ENCODE measurements around the gene PDXK. TPM values are rescaled to one million over a fixed set of nuclear protein-coding genes. Genes with fewer than 3 reads are reported as not detected.

Gene PDXK
- polyA plus RNA-seq, 1 donor (not counting 4 experiments of a cell fraction or from before 2014, with no cell fraction given): 144 TPM

DNA sequence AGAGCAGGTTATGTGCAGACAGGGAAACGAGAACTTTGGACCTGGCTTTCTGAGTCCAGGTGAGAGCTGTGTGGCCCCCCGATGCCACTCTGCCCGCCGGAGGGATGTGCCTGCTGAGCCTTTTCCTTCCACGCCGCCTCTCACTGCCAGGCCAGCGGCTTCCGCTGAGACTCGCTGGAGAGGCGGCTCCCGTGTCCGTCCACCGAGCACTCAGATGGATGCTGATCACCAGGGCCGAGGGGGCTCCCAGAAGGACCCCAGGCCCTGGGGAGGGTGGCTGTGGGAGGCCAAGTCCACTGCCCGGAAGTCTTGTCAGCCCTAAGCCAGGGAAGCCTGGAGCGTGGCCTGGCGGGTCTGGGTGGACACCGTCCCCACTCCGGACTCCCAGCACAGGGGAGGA is 40.7 kb downstream of the PDXK start:
- Histone ChIP-seq H3K9me1 (ENCODE audit: control insufficient read depth, extremely low read depth, insufficient read depth, low read length) (no peaks in the 10 kb centered on the region), H3K27me3 (ENCODE audit: control insufficient read depth, extremely low read depth, insufficient read depth, low read length) (no peaks in the 10 kb centered on the region), H4K20me1 (ENCODE audit: control insufficient read depth, extremely low read depth, insufficient read depth, low read length) (peaks cover 8% of the 10 kb centered on the region), H3K27ac (ENCODE audit: control insufficient read depth, insufficient read depth, low read length) (no peak overlapping the region), H2AFZ (ENCODE audit: control insufficient read depth, low read length) (no peak overlapping the region), H3K9me3 (ENCODE audit: control insufficient read depth, low read depth, low read length) (no peaks in the 10 kb centered on the region), H3K79me2 (ENCODE audit: control insufficient read depth, insufficient read depth, low read length) (no peaks in the 10 kb centered on the region), H3K9ac (ENCODE audit: control insufficient read depth, extremely low read depth, insufficient read depth, low read length) (no peak overlapping the region), H3K4me1 (ENCODE audit: control insufficient read depth, extremely low read depth, insufficient read depth, low read length) (peaks cover 28% of the 10 kb centered on the region), H3K36me3 (ENCODE audit: control insufficient read depth in 2 of 2, extremely low read depth in 1 of 2, insufficient read depth in 2 of 2, low read length in 2 of 2) (peaks cover 40 to 51% of the 10 kb centered on the region in 2 experiments), H3K4me3 (ENCODE audit: control insufficient read depth in 2 of 3, extremely low read depth in 1 of 3, insufficient read depth in 2 of 3, low read depth in 1 of 3, low read length in 3 of 3) (no peak overlapping the region), H3K4me2 (ENCODE audit: control insufficient read depth, extremely low read depth, insufficient read depth, low read depth, low read length) (no peak overlapping the region)
- no peak for TF ChIP-seq EZH2 (IDR thresholded peaks at IDR 0.05; ENCODE audit: low read length)
- TF ChIP-seq, protein P1, sequence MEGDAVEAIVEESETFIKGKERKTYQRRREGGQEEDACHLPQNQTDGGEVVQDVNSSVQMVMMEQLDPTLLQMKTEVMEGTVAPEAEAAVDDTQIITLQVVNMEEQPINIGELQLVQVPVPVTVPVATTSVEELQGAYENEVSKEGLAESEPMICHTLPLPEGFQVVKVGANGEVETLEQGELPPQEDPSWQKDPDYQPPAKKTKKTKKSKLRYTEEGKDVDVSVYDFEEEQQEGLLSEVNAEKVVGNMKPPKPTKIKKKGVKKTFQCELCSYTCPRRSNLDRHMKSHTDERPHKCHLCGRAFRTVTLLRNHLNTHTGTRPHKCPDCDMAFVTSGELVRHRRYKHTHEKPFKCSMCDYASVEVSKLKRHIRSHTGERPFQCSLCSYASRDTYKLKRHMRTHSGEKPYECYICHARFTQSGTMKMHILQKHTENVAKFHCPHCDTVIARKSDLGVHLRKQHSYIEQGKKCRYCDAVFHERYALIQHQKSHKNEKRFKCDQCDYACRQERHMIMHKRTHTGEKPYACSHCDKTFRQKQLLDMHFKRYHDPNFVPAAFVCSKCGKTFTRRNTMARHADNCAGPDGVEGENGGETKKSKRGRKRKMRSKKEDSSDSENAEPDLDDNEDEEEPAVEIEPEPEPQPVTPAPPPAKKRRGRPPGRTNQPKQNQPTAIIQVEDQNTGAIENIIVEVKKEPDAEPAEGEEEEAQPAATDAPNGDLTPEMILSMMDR (optimal IDR thresholded peaks at IDR 0.05 in 1 of 3, IDR thresholded peaks at IDR 0.05 in 1 of 3, conservative IDR thresholded peaks at IDR 0.05 in 1 of 3; ENCODE audit: extremely low read depth in 1 of 3, insufficient read depth in 2 of 3, low read length in 3 of 3): no peak
- DNase-seq (ENCODE audit: low read depth, low spot score): no peak
- FAIRE-seq: no peak
- dilution Hi-C loops (cut with MboI; ENCODE audit: extremely low pct_ligation_motif_present, low sequenced_read_pairs): no loop called here

DNA sequence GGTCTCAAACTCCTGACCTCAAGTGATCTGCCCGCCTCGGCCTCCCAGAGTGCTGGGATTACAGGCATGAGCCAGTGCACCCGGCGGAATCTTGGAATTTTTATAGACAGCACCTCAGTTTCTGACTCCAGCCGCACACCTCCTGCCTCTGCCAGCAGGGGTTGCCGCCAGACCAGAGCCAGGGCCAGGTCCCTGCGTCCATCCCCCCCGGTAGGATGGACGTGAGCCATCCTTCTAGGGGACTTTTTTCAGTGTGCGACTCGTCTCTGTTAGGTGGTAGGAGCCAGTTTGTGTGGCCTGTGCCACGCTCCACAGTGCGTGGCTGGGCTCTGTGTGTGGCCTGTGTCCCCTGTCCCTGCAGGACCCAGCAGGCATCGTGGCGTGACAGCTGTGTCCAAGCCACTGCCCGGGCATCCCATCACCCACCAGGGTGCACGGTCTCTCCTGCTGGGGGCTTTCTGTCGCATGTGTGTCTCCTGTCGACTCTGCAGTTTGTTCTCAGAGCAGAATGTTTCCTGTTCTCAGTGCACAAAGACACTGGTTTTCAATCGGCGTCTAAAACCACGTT is 41.5 kb downstream of the PDXK start:
- Histone ChIP-seq H2AFZ (ENCODE audit: control insufficient read depth, low read length) (no peak overlapping the region), H3K9me1 (ENCODE audit: control insufficient read depth, extremely low read depth, insufficient read depth, low read length) (no peaks in the 10 kb centered on the region), H3K9me3 (ENCODE audit: control insufficient read depth, low read depth, low read length) (no peaks in the 10 kb centered on the region), H3K36me3 (ENCODE audit: control insufficient read depth in 2 of 2, extremely low read depth in 1 of 2, insufficient read depth in 2 of 2, low read length in 2 of 2) (peaks cover 34 to 51% of the 10 kb centered on the region in 2 experiments), H3K79me2 (ENCODE audit: control insufficient read depth, insufficient read depth, low read length) (no peaks in the 10 kb centered on the region), H3K4me1 (ENCODE audit: control insufficient read depth, extremely low read depth, insufficient read depth, low read length) (peaks cover 34% of the 10 kb centered on the region), H3K27me3 (ENCODE audit: control insufficient read depth, extremely low read depth, insufficient read depth, low read length) (no peaks in the 10 kb centered on the region), H3K9ac (ENCODE audit: control insufficient read depth, extremely low read depth, insufficient read depth, low read length) (no peak overlapping the region), H3K4me3 (ENCODE audit: control insufficient read depth in 2 of 3, extremely low read depth in 1 of 3, insufficient read depth in 2 of 3, low read depth in 1 of 3, low read length in 3 of 3) (no peak overlapping the region), H4K20me1 (ENCODE audit: control insufficient read depth, extremely low read depth, insufficient read depth, low read length) (peaks cover 8% of the 10 kb centered on the region), H3K4me2 (ENCODE audit: control insufficient read depth, extremely low read depth, insufficient read depth, low read depth, low read length) (no peak overlapping the region), H3K27ac (ENCODE audit: control insufficient read depth, insufficient read depth, low read length) (no peak overlapping the region)
- TF ChIP-seq, protein P1 (optimal IDR thresholded peaks at IDR 0.05 in 1 of 3, IDR thresholded peaks at IDR 0.05 in 1 of 3, conservative IDR thresholded peaks at IDR 0.05 in 1 of 3; ENCODE audit: extremely low read depth in 1 of 3, insufficient read depth in 2 of 3, low read length in 3 of 3): no peak
- no peak for TF ChIP-seq EZH2 (IDR thresholded peaks at IDR 0.05; ENCODE audit: low read length)
- FAIRE-seq: no peak
- dilution Hi-C loops (cut with MboI; ENCODE audit: extremely low pct_ligation_motif_present, low sequenced_read_pairs): no loop called here
- DNase-seq (ENCODE audit: low read depth, low spot score): no peak
